ENCODE data around the gene TENT4B.

GRCh38 chr16:50227665-50228064 is 74.6 kb downstream of the TENT4B start:
- TF ChIP-seq POLR2AphosphoS5 (IDR thresholded peaks at IDR 0.05; ENCODE audit: borderline replicate concordance, low read depth, low read length), result no peak
- no peak for TF ChIP-seq EZH2 (IDR thresholded peaks at IDR 0.05)
- TF ChIP-seq FOXP2 (optimal IDR thresholded peaks at IDR 0.05; ENCODE audit: control extremely low read depth, extremely low read length, insufficient read depth), result no peak
